ENCODE measurements around the gene AANAT. TPM values are rescaled to one million over a fixed set of nuclear protein-coding genes. Genes with fewer than 3 reads are reported as not detected.

Gene AANAT
- total RNA-seq, 4 donors from 2014 or later: not detected

GRCh38 chr17:76492989-76493501 is 25.6 kb downstream of the AANAT start:
- Histone ChIP-seq H3K4me1 (peaks cover 0 to 33% (median 10%) of the 10 kb centered on the region in 3 donors), H3K4me3 (peak overlapping the region in 1 of 2 donors; percentile 14), H3K36me3 (no peaks in the 10 kb centered on the region), H3K9me3 (no peaks in the 10 kb centered on the region), H3K27ac (peak overlapping the region in 3 of 4 donors; percentile 60 to 77 (median 63)), H3K27me3 (no peaks in the 10 kb centered on the region)
- 67% methylated on average over 1 of the region's 15 CpGs; no CpG with 5 or more reads in 1 of the 2 donors for WGBS, 2 donors (ENCODE audit: low coverage in 1 of 2)
- TF ChIP-seq, protein P1, sequence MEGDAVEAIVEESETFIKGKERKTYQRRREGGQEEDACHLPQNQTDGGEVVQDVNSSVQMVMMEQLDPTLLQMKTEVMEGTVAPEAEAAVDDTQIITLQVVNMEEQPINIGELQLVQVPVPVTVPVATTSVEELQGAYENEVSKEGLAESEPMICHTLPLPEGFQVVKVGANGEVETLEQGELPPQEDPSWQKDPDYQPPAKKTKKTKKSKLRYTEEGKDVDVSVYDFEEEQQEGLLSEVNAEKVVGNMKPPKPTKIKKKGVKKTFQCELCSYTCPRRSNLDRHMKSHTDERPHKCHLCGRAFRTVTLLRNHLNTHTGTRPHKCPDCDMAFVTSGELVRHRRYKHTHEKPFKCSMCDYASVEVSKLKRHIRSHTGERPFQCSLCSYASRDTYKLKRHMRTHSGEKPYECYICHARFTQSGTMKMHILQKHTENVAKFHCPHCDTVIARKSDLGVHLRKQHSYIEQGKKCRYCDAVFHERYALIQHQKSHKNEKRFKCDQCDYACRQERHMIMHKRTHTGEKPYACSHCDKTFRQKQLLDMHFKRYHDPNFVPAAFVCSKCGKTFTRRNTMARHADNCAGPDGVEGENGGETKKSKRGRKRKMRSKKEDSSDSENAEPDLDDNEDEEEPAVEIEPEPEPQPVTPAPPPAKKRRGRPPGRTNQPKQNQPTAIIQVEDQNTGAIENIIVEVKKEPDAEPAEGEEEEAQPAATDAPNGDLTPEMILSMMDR (IDR thresholded peaks at IDR 0.05): no peak
- peak in 1 of 2 donors; percentile 14 for TF ChIP-seq POLR2A (IDR thresholded peaks at IDR 0.05)
- TF ChIP-seq POLR2AphosphoS5 (IDR thresholded peaks at IDR 0.05): peak; percentile 32
- TF ChIP-seq EP300 (IDR thresholded peaks at IDR 0.05): no peak
- ATAC-seq: peak; percentile 74

- Histone ChIP-seq H3K4me3 (peak overlapping the region in 1 of 2 donors; percentile 14), H3K27me3 (no peaks in the 10 kb centered on the region)
Observed at GRCh38 chr17:76493505-76494167, 26.2 kb downstream of the AANAT start.

DNA sequence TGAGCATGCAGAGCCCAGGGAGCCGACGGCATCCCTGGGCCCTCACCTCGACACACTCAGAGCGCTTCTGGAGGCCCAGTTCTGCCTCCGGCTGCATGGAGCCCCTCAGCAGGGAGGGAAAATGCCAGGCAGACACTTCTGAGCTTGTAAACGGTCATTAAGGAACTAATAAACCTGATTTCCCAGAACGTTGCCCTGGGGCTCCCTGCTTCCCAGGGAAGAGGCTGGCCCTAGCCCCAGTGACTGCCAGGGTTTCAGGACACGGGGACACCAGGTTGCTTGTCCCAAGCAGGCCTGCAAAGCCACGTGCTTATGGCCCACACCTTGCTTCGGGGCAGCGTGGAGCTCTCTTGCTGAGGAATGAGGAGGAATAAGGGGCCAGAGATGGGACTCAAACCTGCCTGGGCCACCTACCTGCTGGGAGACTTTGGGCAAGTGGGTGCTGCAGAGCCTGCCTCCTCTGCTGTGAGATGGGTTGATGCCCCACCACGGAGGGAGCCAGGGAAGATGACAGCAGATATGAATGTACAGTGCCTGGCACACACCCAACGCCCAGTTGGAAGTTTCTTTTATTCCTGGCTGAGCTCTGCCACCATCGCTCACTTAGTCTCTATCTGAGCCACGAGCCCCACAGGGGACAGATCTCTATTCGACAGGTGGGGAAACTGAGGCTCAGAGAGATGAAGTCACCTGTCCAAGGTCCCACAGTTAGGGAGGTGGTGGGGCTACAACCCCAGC is 28.4 kb downstream of the AANAT start:
- WGBS, 2 donors (ENCODE audit: low coverage in 1 of 2): 89% methylated on average over 8 of the region's 16 CpGs; no CpG with 5 or more reads in 1 of the 2 donors
- no peak overlapping the region for H3K4me3 ChIP-seq
- no peaks in the 10 kb centered on the region for H3K27me3 ChIP-seq
- H3K4me1 ChIP-seq: peaks cover 0 to 61% (median 26%) of the 10 kb centered on the region in 3 donors
- TF ChIP-seq, protein P1 (IDR thresholded peaks at IDR 0.05): no peak
- no peak for TF ChIP-seq POLR2AphosphoS5 (IDR thresholded peaks at IDR 0.05)
- TF ChIP-seq EP300 (IDR thresholded peaks at IDR 0.05): no peak
- no peak for TF ChIP-seq POLR2A (IDR thresholded peaks at IDR 0.05)
- H3K9me3 ChIP-seq: no peaks in the 10 kb centered on the region
- H3K27ac ChIP-seq: no peak overlapping the region
- no peak for ATAC-seq
- no peaks in the 10 kb centered on the region for H3K36me3 ChIP-seq

More at GRCh38 chr17:76493505-76494167, 26.2 kb downstream of the AANAT start:
- Histone ChIP-seq H3K4me1 (peaks cover 0 to 39% (median 16%) of the 10 kb centered on the region in 3 donors), H3K36me3 (no peaks in the 10 kb centered on the region), H3K9me3 (no peaks in the 10 kb centered on the region), H3K27ac (peak overlapping the region in 3 of 4 donors; percentile 60 to 77 (median 63))
- TF ChIP-seq, protein P1 (IDR thresholded peaks at IDR 0.05): no peak
- TF ChIP-seq POLR2AphosphoS5 (IDR thresholded peaks at IDR 0.05): no peak
- TF ChIP-seq EP300 (IDR thresholded peaks at IDR 0.05): no peak
- TF ChIP-seq POLR2A (IDR thresholded peaks at IDR 0.05): no peak
- ATAC-seq: no peak
- WGBS, 2 donors (ENCODE audit: low coverage in 1 of 2): 50 to 52% methylated on average over 2 to 8 of the region's 21 CpGs

DNA sequence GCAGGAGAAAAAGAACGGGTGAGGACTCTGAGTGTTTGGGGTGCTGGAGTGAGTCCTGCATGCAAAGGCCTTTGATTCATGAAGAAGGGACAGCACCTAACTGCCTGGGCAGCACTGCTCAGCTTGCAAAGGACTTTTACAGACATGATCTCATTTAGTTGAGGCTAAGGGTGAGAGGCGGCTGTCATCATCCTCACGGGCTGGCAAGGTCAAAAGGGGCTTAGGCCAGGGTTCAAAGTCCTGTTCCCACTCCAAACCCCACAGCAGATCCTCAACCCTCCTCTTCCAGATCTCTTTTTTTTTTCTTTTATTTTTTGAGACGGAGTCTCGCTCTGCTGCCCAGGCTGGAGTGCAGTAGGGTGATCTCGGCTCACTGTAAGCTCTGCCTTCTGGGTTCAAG is 29.1 kb downstream of the AANAT start:
- H3K4me1 ChIP-seq: peaks cover 0 to 67% (median 26%) of the 10 kb centered on the region in 3 donors
- ATAC-seq: no peak
- WGBS, 2 donors (ENCODE audit: low coverage in 1 of 2): 84% methylated on average over 6 of the region's 6 CpGs; no CpG with 5 or more reads in 1 of the 2 donors
- no peak overlapping the region for H3K27ac ChIP-seq
- no peaks in the 10 kb centered on the region for H3K9me3 ChIP-seq
- H3K36me3 ChIP-seq: no peaks in the 10 kb centered on the region
- no peak overlapping the region for H3K4me3 ChIP-seq
- TF ChIP-seq EP300 (IDR thresholded peaks at IDR 0.05): no peak
- no peak for TF ChIP-seq POLR2A (IDR thresholded peaks at IDR 0.05)
- TF ChIP-seq, protein P1 (IDR thresholded peaks at IDR 0.05): no peak
- TF ChIP-seq POLR2AphosphoS5 (IDR thresholded peaks at IDR 0.05): no peak
- H3K27me3 ChIP-seq: no peaks in the 10 kb centered on the region

All from gastroesophageal sphincter (tissue), 4 donors.